ENCODE measurements around the gene CPNE6.

GRCh38 chr14:24051176-24051788 lies 20.1 kb upstream of the CPNE6 start:
- TF ChIP-seq PPARA (CRISPR knock-in tag; IDR thresholded peaks at IDR 0.05; ENCODE audit: borderline replicate concordance) (no peak), PATZ1 (CRISPR knock-in tag; IDR thresholded peaks at IDR 0.05; ENCODE audit: borderline replicate concordance) (no peak), ESRRG (CRISPR knock-in tag; IDR thresholded peaks at IDR 0.05) (no peak)
- TF ChIP-seq, protein P1, sequence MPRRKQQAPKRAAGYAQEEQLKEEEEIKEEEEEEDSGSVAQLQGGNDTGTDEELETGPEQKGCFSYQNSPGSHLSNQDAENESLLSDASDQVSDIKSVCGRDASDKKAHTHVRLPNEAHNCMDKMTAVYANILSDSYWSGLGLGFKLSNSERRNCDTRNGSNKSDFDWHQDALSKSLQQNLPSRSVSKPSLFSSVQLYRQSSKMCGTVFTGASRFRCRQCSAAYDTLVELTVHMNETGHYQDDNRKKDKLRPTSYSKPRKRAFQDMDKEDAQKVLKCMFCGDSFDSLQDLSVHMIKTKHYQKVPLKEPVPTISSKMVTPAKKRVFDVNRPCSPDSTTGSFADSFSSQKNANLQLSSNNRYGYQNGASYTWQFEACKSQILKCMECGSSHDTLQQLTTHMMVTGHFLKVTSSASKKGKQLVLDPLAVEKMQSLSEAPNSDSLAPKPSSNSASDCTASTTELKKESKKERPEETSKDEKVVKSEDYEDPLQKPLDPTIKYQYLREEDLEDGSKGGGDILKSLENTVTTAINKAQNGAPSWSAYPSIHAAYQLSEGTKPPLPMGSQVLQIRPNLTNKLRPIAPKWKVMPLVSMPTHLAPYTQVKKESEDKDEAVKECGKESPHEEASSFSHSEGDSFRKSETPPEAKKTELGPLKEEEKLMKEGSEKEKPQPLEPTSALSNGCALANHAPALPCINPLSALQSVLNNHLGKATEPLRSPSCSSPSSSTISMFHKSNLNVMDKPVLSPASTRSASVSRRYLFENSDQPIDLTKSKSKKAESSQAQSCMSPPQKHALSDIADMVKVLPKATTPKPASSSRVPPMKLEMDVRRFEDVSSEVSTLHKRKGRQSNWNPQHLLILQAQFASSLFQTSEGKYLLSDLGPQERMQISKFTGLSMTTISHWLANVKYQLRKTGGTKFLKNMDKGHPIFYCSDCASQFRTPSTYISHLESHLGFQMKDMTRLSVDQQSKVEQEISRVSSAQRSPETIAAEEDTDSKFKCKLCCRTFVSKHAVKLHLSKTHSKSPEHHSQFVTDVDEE (CRISPR knock-in tag; IDR thresholded peaks at IDR 0.05), result no peak

Data from SK-N-SH treated with all-trans-retinoic acid at 6 μM for 48 hours (cell line).